Chondrocyte (in vitro differentiated cells): ENCODE data around the gene LSM14A. TPM values are rescaled to one million over a fixed set of nuclear protein-coding genes. Genes with fewer than 3 reads are reported as not detected.

ENCODE experiments used
- DNase-seq: peaks from one replicate; pipeline ENCODE4 v3.0.0; 2021; ENCODE audit warnings: mixed read lengths, low spot score
- H3K27ac Mint-ChIP-seq: one replicate; pipeline ENCODE4 v1.8.0; 2021; ENCODE audit warnings: mild to moderate bottlenecking, moderate library complexity, mixed read lengths; ENCODE audit not compliant: unreplicated experiment
- H3K27me3 Mint-ChIP-seq: 2 replicates; pipeline ENCODE4 v1.8.0; 2021; ENCODE audit warnings: low read depth, mixed read lengths
- H3K36me3 Mint-ChIP-seq: 2 replicates; pipeline ENCODE4 v1.8.0; 2021; ENCODE audit warnings: low read depth, mixed read lengths
- H3K4me1 Mint-ChIP-seq: 2 replicates; pipeline ENCODE4 v1.8.0; 2021; ENCODE audit warnings: low read depth, mild to moderate bottlenecking, mixed read lengths
- H3K4me3 Mint-ChIP-seq: one replicate; pipeline ENCODE4 v1.8.0; 2021; ENCODE audit warnings: mild to moderate bottlenecking, moderate library complexity, mixed read lengths; ENCODE audit not compliant: unreplicated experiment
- H3K9me3 Mint-ChIP-seq: 2 replicates; pipeline ENCODE4 v1.8.0; 2021; ENCODE audit warnings: low read depth, mixed read lengths
- total RNA-seq: library from RNA; stranded (reverse); gene quantifications from 3 replicates; pipeline ENCODE4 v1.2.1, GENCODE V29; 2021
- TF ChIP-seq, protein P1 (sequence below): fragments of 200-600 bp; sonication (generic); IDR thresholded peaks from 2 replicates; pipeline ENCODE4 v1.5.0; 2021; ENCODE audit warnings: antibody characterized with exemption, mild to moderate bottlenecking, moderate library complexity

The LSM14A gene
- total RNA-seq, 1 donor from 2014 or later, result 89.4 TPM

DNA sequence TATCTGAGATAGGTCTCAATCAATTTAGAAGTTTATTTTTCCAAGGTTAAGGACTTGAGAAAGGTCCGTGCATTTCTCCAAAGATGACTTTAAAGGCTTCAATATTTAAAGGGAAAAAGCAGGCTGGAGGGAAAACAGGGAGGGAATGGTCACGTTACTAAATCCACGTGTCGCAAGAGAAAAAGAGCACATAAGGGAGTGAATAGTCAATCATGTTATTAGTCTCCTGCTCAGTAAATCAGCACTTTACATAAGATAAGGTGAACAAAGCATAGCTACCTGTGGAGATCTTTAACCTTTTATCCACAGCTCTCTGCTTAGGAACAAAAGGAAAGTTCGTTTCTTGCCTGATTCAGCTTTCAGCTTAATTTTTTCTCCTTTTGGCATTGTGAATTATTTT, 31.3 kb upstream of the LSM14A start:
- Mint-ChIP-seq H3K27ac (no peak overlapping the region), H3K9me3 (no peaks in the 10 kb centered on the region), H3K4me3 (no peak overlapping the region), H3K4me1 (no peaks in the 10 kb centered on the region), H3K36me3 (no peaks in the 10 kb centered on the region), H3K27me3 (no peaks in the 10 kb centered on the region)
- no peak for DNase-seq
- TF ChIP-seq, protein P1, sequence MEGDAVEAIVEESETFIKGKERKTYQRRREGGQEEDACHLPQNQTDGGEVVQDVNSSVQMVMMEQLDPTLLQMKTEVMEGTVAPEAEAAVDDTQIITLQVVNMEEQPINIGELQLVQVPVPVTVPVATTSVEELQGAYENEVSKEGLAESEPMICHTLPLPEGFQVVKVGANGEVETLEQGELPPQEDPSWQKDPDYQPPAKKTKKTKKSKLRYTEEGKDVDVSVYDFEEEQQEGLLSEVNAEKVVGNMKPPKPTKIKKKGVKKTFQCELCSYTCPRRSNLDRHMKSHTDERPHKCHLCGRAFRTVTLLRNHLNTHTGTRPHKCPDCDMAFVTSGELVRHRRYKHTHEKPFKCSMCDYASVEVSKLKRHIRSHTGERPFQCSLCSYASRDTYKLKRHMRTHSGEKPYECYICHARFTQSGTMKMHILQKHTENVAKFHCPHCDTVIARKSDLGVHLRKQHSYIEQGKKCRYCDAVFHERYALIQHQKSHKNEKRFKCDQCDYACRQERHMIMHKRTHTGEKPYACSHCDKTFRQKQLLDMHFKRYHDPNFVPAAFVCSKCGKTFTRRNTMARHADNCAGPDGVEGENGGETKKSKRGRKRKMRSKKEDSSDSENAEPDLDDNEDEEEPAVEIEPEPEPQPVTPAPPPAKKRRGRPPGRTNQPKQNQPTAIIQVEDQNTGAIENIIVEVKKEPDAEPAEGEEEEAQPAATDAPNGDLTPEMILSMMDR, result no peak

DNA sequence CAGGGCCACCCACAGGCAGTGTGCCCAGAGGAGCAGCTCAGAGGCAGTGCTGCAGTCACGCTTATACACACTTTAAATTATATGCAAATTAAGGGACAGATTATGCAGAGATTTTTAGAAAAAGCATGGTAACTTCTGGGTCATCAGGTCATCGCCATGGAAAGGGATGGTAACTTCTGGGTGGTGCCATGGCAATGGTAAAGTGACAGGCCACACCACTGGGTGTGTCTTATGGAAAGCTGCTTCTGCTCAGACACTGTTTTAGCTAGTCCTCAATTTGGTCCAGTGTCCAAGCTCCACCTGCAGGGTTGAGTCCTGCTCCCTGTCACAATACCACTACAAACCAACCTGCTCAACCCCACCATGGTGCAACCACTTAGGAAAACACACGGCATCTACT, 29.9 kb upstream of the LSM14A start:
- Mint-ChIP-seq H3K9me3 (no peaks in the 10 kb centered on the region), H3K27me3 (no peaks in the 10 kb centered on the region), H3K4me3 (no peak overlapping the region), H3K27ac (no peak overlapping the region), H3K36me3 (no peaks in the 10 kb centered on the region), H3K4me1 (no peaks in the 10 kb centered on the region)
- TF ChIP-seq, protein P1, result no peak
- no peak for DNase-seq

DNA sequence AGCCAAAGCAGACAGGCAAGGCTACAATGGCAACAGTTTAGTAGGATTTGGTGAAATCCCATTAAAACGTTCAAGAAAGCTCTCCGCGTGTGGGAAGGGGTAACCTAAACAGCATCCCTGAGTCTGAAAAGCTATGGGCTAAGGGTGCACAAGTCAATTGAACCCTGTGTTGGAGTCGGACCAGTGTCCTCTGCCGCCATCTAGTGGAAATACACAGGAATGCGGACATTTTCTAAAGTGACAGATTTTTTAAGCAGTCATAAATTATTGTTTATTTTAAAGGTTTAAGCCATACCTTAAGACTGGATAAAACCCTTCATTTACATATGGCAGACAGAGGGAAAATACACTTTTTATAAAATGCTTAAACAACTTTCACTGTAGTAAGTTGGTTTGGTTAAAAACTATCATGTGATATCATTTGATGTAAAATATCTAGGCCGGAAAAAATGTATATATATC, 26.5 kb upstream of the LSM14A start:
- H3K9me3 Mint-ChIP-seq, result no peaks in the 10 kb centered on the region
- no peak for DNase-seq
- no peaks in the 10 kb centered on the region for H3K27me3 Mint-ChIP-seq
- no peaks in the 10 kb centered on the region for H3K4me1 Mint-ChIP-seq
- TF ChIP-seq, protein P1, result peak; percentile 93
- no peak overlapping the region for H3K4me3 Mint-ChIP-seq
- no peak overlapping the region for H3K27ac Mint-ChIP-seq
- H3K36me3 Mint-ChIP-seq, result no peaks in the 10 kb centered on the region

DNA sequence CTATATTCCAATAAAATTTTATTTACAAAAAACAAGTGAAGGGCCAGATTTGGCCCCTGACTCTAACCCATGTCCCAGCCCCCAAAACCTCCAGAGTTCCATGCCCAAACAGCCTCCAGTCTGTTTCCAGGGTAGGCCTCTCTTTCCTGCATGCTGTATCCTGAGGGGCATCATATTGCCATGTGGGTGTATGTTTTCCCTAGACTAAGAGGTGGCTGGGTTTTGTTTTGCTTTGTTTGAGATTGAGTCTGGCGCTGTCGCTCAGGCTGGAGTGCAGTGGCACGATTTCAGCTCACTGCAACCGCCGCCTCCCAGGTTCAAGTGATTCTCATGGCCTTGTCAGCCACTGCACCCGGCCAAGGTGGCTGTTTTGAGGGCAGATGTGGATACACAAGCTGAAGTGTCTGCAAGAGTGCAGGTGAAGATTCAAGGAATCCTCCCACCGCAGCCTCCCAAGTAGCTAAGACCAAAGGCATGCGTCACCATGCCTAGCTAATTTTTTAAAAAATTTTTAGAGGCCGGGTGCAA, 23.6 kb upstream of the LSM14A start:
- Mint-ChIP-seq H3K27me3 (no peaks in the 10 kb centered on the region), H3K4me1 (no peaks in the 10 kb centered on the region), H3K27ac (no peak overlapping the region)

DNA sequence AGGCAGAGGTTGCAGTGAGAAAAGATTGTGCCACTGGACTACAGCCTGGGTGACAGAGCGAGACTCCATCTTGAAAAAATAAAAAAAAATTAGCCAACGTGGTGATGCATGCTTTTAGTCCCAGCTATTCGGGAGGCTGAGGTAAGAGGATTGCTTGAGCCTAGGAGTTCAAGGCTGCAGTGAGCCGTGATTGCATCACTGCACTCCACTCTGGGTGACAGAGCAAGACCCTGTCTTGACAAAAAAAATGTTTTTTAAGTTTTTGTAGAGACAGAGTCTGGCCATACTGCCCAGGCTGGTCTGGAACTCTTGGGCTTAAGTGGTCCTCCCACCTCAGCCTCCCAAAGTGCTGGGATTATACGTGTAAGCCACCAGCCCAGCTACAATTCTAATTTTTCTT, 22.4 kb upstream of the LSM14A start:
- no peak for DNase-seq
- H3K9me3 Mint-ChIP-seq, result no peaks in the 10 kb centered on the region
- H3K27me3 Mint-ChIP-seq, result no peaks in the 10 kb centered on the region
- H3K36me3 Mint-ChIP-seq, result no peaks in the 10 kb centered on the region
- TF ChIP-seq, protein P1, result no peak
- no peak overlapping the region for H3K4me3 Mint-ChIP-seq
- no peaks in the 10 kb centered on the region for H3K4me1 Mint-ChIP-seq
- H3K27ac Mint-ChIP-seq, result no peak overlapping the region

More for the DNA sequence above, 23.6 kb upstream of the LSM14A start:
- H3K36me3 Mint-ChIP-seq, result no peaks in the 10 kb centered on the region
- H3K4me3 Mint-ChIP-seq, result no peak overlapping the region
- H3K9me3 Mint-ChIP-seq, result no peaks in the 10 kb centered on the region
- TF ChIP-seq, protein P1, result no peak
- no peak for DNase-seq
